OCI-LY3 (cell line): ENCODE measurements around the gene DUSP9.
A peak's percentile ranks its signal among the peaks of the same experiment; 100 is the strongest.

Source experiments
- H2AFZ ChIP-seq: fragments of 200-600, 300-600 bp; shearing (Covaris generic); 2 replicates; pipeline ENCODE4 v1.6.0; 2014; ENCODE audit warnings: antibody characterized with exemption, low read depth, low read length
- H3K27ac ChIP-seq: fragments of 200-600, 300-600 bp; sonication (generic); 2 replicates; pipeline ENCODE4 v1.5.1; 2014; ENCODE audit warnings: mild to moderate bottlenecking, low read length, moderate library complexity, mixed read lengths
- H3K27me3 ChIP-seq: fragments of 200-600, 300-600 bp; sonication (generic); 2 replicates; pipeline ENCODE4 v1.6.1; 2014; ENCODE audit warnings: low read depth, low read length, mixed read lengths
- H3K36me3 ChIP-seq: fragments of 200-600, 300-600 bp; sonication (generic); replicated peaks from 2 replicates; pipeline ENCODE3; 2014; ENCODE audit warnings: low read depth, low read length, mixed read lengths
- H3K4me1 ChIP-seq: fragments of 300-600, 200-600 bp; sonication (generic); 2 replicates; pipeline ENCODE4 v1.6.1; 2014; ENCODE audit warnings: low read length, mixed read lengths
- H3K4me2 ChIP-seq: fragments of 200-600, 300-600 bp; sonication (generic); 2 replicates; pipeline ENCODE4 v1.6.1; 2014; ENCODE audit warnings: low read length, mixed read lengths
- H3K4me3 ChIP-seq: fragments of 300-600, 200-600 bp; sonication (generic); 2 replicates; pipeline ENCODE4 v1.5.1; 2014; ENCODE audit warnings: antibody characterized with exemption, mild to moderate bottlenecking, low read length, moderate library complexity
- H3K79me2 ChIP-seq: fragments of 300-600, 200-600 bp; shearing (Covaris generic); 2 replicates; pipeline ENCODE4 v1.6.1; 2014; ENCODE audit warnings: mild to moderate bottlenecking, low read length, mixed read lengths
- H3K9ac ChIP-seq: fragments of 300-600, 200-600 bp; shearing (Covaris generic); 2 replicates; pipeline ENCODE4 v1.6.0; 2014; ENCODE audit warnings: mild to moderate bottlenecking, low read length, moderate library complexity
- H3K9me3 ChIP-seq: fragments of 200-600, 300-600 bp; shearing (Covaris generic); 2 replicates; pipeline ENCODE4 v1.6.1; 2014; ENCODE audit warnings: low read length, mixed read lengths; ENCODE audit not compliant: insufficient read depth
- H4K20me1 ChIP-seq: fragments of 200-600, 300-600 bp; sonication (generic); 2 replicates; pipeline ENCODE4 v1.6.1; 2016; ENCODE audit warnings: low read length, mixed read lengths; ENCODE audit not compliant: insufficient read depth
- EZH2phosphoT487 ChIP-seq: fragments of 200-600 bp; shearing (Covaris generic); IDR thresholded peaks from 2 replicates; pipeline ENCODE4 v1.6.1; 2018; ENCODE audit warnings: antibody characterized with exemption, mixed run types, low read depth
- TF ChIP-seq, protein P1 (sequence below): fragments of 200-600, 300-600 bp; sonication (generic); IDR thresholded peaks from 2 replicates; pipeline ENCODE4 v1.5.1; 2014; ENCODE audit warnings: antibody characterized with exemption, low read length, low read depth

The DUSP9 gene

DNA sequence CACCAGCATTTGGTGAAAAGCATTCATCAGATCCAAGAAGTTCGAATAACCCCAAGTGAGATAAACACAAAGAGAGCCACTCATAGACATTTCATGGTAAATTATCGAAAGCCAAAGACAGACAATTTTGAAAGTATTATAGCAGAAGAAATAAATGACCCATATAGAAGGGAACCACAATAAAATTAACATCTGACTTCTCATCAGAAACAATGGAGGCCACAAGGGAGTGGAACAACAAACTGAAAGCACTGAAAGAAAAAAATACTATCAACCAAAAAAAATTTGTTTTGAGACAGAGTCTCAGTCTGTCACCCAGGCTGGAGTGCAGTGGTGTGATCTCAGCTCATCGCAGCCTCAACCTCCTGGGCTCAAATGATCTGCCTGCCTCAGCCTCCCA lies 12.3 kb downstream of the DUSP9 start:
- no peaks in the 10 kb centered on the region for H4K20me1 ChIP-seq
- H3K9me3 ChIP-seq, result no peaks in the 10 kb centered on the region
- no peak overlapping the region for H3K4me2 ChIP-seq
- H3K36me3 ChIP-seq, result no peaks in the 10 kb centered on the region
- no peak overlapping the region for H2AFZ ChIP-seq
- no peaks in the 10 kb centered on the region for H3K79me2 ChIP-seq
- TF ChIP-seq, protein P1, sequence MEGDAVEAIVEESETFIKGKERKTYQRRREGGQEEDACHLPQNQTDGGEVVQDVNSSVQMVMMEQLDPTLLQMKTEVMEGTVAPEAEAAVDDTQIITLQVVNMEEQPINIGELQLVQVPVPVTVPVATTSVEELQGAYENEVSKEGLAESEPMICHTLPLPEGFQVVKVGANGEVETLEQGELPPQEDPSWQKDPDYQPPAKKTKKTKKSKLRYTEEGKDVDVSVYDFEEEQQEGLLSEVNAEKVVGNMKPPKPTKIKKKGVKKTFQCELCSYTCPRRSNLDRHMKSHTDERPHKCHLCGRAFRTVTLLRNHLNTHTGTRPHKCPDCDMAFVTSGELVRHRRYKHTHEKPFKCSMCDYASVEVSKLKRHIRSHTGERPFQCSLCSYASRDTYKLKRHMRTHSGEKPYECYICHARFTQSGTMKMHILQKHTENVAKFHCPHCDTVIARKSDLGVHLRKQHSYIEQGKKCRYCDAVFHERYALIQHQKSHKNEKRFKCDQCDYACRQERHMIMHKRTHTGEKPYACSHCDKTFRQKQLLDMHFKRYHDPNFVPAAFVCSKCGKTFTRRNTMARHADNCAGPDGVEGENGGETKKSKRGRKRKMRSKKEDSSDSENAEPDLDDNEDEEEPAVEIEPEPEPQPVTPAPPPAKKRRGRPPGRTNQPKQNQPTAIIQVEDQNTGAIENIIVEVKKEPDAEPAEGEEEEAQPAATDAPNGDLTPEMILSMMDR, result no peak
- no peak for TF ChIP-seq EZH2phosphoT487
- H3K27me3 ChIP-seq, result peaks cover 8% of the 10 kb centered on the region; the same call in 1 of the 2 replicates
- H3K4me3 ChIP-seq, result no peak overlapping the region
- H3K4me1 ChIP-seq, result no peaks in the 10 kb centered on the region; the same call in 1 of the 2 replicates
- H3K27ac ChIP-seq, result no peak overlapping the region
- H3K9ac ChIP-seq, result no peak overlapping the region

DNA sequence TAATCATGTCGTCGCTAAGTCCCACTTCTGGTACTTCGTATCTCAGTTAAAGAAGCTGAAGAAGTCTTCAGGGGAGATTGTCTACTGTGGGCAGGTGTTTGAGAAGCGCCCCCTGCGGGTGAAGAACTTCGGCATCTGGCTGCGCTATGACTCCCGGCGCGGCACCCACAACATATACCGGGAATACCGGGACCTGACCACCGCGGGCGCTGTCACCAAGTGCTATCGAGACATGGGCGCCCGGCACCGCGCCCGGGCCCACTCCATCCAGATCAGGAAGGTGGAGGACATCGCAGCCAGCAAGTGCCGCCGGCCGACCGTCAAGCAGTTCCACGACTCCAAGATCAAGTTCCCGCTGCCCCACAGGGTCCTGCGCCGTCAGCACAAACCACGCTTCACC lies 15.3 kb downstream of the DUSP9 start:
- H3K79me2 ChIP-seq, result no peaks in the 10 kb centered on the region
- no peak overlapping the region for H3K27ac ChIP-seq
- H3K27me3 ChIP-seq, result peaks cover 8% of the 10 kb centered on the region; the same call in 1 of the 2 replicates
- peak overlapping the region; percentile 79 for H3K4me2 ChIP-seq
- H3K9ac ChIP-seq, result peak overlapping the region; percentile 32; the same call in 1 of the 2 replicates
- TF ChIP-seq, protein P1, result peak; percentile 55
- TF ChIP-seq EZH2phosphoT487, result no peak
- no peaks in the 10 kb centered on the region for H3K36me3 ChIP-seq
- peak overlapping the region; percentile 83 for H2AFZ ChIP-seq
- H3K4me3 ChIP-seq, result peak overlapping the region; percentile 75
- H3K9me3 ChIP-seq, result no peaks in the 10 kb centered on the region
- H3K4me1 ChIP-seq, result peaks cover 3% of the 10 kb centered on the region
- H4K20me1 ChIP-seq, result no peaks in the 10 kb centered on the region

DNA sequence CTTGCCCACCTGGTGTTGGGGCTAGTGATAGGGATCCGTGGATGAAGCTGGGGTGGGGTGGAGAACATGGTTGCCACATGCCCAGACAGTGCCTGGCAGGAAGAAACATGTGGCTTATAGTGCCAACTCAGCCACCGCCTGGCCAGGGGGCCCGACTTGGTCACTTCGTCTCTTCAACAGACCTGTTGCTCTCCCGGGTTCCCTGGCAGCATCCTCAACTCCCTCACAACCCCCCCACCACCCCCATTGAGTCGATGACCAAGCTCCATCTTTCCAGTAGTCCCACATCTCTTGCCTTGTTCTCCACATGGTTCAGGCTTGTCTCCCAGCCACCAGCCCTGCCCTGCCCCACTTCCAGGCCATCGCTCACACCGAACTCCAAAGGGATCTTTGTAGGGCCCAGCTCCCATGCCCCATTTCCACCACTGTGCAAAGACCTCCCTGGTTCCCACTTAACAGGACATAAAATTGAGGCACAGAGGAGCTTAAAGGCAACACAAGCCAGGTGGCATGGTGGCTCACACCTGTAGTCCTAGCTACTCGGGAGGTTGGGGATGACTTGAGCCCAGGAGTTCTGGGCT lies 18.8 kb downstream of the DUSP9 start:
- TF ChIP-seq, protein P1, result no peak
- TF ChIP-seq EZH2phosphoT487, result no peak
- Histone ChIP-seq H3K27me3 (peaks cover 8% of the 10 kb centered on the region; the same call in 1 of the 2 replicates), H3K79me2 (no peaks in the 10 kb centered on the region), H3K4me1 (peaks cover 8% of the 10 kb centered on the region), H4K20me1 (no peaks in the 10 kb centered on the region), H3K9ac (no peak overlapping the region), H2AFZ (no peak overlapping the region), H3K27ac (no peak overlapping the region), H3K4me3 (no peak overlapping the region), H3K9me3 (no peaks in the 10 kb centered on the region), H3K4me2 (no peak overlapping the region), H3K36me3 (no peaks in the 10 kb centered on the region)

DNA sequence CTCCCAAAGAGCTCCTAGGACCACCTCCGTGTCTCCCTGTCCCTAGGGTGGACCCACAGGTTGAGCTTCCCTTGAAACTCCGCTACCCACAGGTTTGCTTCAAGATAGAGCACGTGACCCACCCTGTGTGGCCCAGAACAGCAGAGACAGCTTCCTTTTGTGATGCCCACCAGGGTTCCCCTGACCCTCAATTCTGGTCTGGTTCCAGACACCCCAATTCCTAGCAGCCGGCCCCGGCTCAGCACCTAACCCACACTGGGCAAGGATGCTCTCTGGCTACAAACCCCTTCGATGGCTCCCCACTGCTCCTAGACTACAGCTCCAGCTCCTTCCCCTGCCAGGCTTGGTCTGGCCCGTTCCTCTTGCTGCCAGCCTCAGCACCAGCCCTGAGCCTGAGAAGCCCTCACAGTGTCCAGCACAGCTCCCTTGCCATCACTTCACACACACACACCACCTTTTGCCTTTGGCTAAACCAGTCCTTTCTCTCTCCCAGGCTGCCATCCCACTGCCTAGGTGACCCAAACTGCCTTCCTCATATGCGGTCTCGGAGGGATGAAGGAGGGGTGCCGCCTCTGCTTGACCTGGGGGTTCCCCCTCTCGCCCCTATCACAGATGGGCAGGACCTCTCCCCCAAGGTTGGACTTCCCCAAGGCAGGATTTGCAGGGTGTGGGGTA lies 20.4 kb downstream of the DUSP9 start:
- H3K4me2 ChIP-seq, result peak overlapping the region; percentile 98
- peak overlapping the region; percentile 98 for H3K4me3 ChIP-seq
- H3K79me2 ChIP-seq, result no peaks in the 10 kb centered on the region
- peak overlapping the region; percentile 92 for H2AFZ ChIP-seq
- H4K20me1 ChIP-seq, result no peaks in the 10 kb centered on the region
- peaks cover 8% of the 10 kb centered on the region for H3K4me1 ChIP-seq
- TF ChIP-seq EZH2phosphoT487, result no peak
- H3K27ac ChIP-seq, result no peak overlapping the region
- H3K36me3 ChIP-seq, result no peaks in the 10 kb centered on the region
- no peaks in the 10 kb centered on the region for H3K9me3 ChIP-seq
- peak overlapping the region; percentile 77 for H3K9ac ChIP-seq
- no peaks in the 10 kb centered on the region for H3K27me3 ChIP-seq
